Endothelial cell (in vitro differentiated cells): ENCODE results near the gene CPVL. TPM values are rescaled to one million over a fixed set of nuclear protein-coding genes. Genes with fewer than 3 reads are reported as not detected.

Source experiments
- DNase-seq: peaks from one replicate; pipeline ENCODE4 v3.0.0; 2021; ENCODE audit warnings: low spot score
- H3K27ac Mint-ChIP-seq: one replicate; pipeline ENCODE4 v1.8.0; 2021; ENCODE audit warnings: mixed read lengths, inconsistent platforms; ENCODE audit not compliant: unreplicated experiment
- H3K27me3 Mint-ChIP-seq: one replicate; pipeline ENCODE4 v1.8.0; 2021; ENCODE audit warnings: mild to moderate bottlenecking, moderate library complexity, mixed read lengths, inconsistent platforms; ENCODE audit not compliant: unreplicated experiment
- H3K36me3 Mint-ChIP-seq: one replicate; pipeline ENCODE4 v1.8.0; 2021; ENCODE audit warnings: mild to moderate bottlenecking, low read depth, mixed read lengths, inconsistent platforms; ENCODE audit not compliant: unreplicated experiment
- H3K4me1 Mint-ChIP-seq: one replicate; pipeline ENCODE4 v1.8.0; 2021; ENCODE audit warnings: mild to moderate bottlenecking, mixed read lengths, inconsistent platforms; ENCODE audit not compliant: unreplicated experiment
- H3K4me3 Mint-ChIP-seq: one replicate; pipeline ENCODE4 v1.8.0; 2021; ENCODE audit warnings: mild to moderate bottlenecking, mixed read lengths, inconsistent platforms; ENCODE audit not compliant: unreplicated experiment
- H3K9me3 Mint-ChIP-seq: one replicate; pipeline ENCODE4 v1.8.0; 2021; ENCODE audit warnings: mixed read lengths, inconsistent platforms; ENCODE audit not compliant: unreplicated experiment
- total RNA-seq: library from RNA; stranded (reverse); fragmentation: NEBNext Ultra II Directional; extraction: Animal tissue kit (Norgen Biotek cat#: 25700); gene quantifications from one replicate; pipeline ENCODE4 v1.2.1, GENCODE V29; 2021; ENCODE audit not compliant: unreplicated experiment
- TF ChIP-seq, protein P1 (sequence below): fragments of 200-600 bp; sonication (generic); IDR thresholded peaks from one replicate; pipeline ENCODE4 v1.5.0; 2021; ENCODE audit warnings: antibody characterized with exemption; ENCODE audit not compliant: unreplicated experiment

Gene CPVL
- total RNA-seq, 1 donor from 2014 or later: 21.8 TPM

DNA sequence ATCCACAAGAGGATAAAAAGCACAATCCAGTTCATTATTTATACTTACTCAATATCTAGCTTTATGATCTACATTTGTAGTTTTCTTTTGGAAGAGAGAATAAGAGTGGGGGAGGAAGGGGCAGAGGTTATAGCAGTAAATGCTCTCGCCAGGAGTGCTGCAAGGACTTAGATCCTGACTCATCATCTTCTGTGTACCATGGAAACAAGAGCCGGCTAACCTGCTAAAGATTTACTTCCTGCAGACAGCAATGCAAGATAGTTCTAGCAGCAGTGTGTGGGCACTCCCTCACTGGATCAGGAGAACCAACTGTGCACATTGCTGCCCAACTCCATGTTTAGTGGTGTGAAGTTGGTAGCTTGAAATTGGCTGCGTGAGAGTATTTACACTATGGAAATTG is 140.5 kb downstream of the CPVL start:
- H3K4me3 Mint-ChIP-seq: no peak overlapping the region
- DNase-seq: no peak
- H3K9me3 Mint-ChIP-seq: no peaks in the 10 kb centered on the region
- peaks cover 11% of the 10 kb centered on the region for H3K4me1 Mint-ChIP-seq
- TF ChIP-seq, protein P1, sequence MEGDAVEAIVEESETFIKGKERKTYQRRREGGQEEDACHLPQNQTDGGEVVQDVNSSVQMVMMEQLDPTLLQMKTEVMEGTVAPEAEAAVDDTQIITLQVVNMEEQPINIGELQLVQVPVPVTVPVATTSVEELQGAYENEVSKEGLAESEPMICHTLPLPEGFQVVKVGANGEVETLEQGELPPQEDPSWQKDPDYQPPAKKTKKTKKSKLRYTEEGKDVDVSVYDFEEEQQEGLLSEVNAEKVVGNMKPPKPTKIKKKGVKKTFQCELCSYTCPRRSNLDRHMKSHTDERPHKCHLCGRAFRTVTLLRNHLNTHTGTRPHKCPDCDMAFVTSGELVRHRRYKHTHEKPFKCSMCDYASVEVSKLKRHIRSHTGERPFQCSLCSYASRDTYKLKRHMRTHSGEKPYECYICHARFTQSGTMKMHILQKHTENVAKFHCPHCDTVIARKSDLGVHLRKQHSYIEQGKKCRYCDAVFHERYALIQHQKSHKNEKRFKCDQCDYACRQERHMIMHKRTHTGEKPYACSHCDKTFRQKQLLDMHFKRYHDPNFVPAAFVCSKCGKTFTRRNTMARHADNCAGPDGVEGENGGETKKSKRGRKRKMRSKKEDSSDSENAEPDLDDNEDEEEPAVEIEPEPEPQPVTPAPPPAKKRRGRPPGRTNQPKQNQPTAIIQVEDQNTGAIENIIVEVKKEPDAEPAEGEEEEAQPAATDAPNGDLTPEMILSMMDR: no peak
- H3K27me3 Mint-ChIP-seq: no peaks in the 10 kb centered on the region
- no peaks in the 10 kb centered on the region for H3K36me3 Mint-ChIP-seq
- H3K27ac Mint-ChIP-seq: no peak overlapping the region

DNA sequence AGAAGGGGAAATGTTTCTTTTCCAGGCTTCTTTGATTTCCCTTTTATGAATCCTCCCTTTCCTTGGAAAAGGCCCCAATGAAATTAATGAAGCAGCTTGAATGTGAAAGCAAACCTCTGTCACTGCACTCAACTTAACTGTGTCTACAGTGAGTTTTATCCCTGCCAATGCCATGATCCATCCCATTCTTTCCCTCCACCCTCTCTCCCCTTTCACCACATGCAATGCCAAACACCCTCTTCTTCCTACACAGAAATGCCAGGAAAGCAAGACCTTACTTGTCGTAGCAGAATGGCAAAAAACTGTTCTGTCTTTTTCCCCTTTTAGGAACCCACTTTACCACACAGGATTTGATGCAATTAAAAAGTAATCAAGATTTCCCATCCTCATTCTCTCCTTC is 140.9 kb downstream of the CPVL start:
- Mint-ChIP-seq H3K36me3 (no peaks in the 10 kb centered on the region), H3K9me3 (no peaks in the 10 kb centered on the region), H3K27ac (no peak overlapping the region), H3K27me3 (no peaks in the 10 kb centered on the region), H3K4me3 (no peak overlapping the region), H3K4me1 (peaks cover 11% of the 10 kb centered on the region)
- no peak for DNase-seq
- TF ChIP-seq, protein P1: no peak

DNA sequence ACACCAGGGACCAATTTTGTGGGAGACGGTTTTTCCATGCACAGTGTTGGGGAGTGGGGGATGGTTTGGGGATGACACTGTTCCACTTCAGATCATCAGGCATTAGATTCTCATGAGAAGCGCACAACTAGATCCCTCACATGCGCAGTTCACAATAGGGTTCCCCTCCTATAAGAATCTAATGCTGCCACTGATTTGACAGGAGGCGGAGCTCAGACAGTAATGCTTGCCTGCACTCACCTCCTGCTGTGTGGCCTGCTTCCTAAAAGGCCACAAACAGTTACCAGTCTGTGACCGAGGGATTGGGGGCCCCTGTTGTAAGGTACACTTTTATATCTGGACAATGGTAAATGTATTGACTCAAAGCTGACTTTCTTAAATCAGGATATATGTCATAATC is 142.6 kb downstream of the CPVL start:
- no peaks in the 10 kb centered on the region for H3K27me3 Mint-ChIP-seq
- no peaks in the 10 kb centered on the region for H3K36me3 Mint-ChIP-seq
- H3K4me1 Mint-ChIP-seq: peaks cover 11% of the 10 kb centered on the region
- H3K9me3 Mint-ChIP-seq: no peaks in the 10 kb centered on the region
- DNase-seq: no peak
- H3K27ac Mint-ChIP-seq: no peak overlapping the region
- H3K4me3 Mint-ChIP-seq: no peak overlapping the region
- TF ChIP-seq, protein P1: no peak

DNA sequence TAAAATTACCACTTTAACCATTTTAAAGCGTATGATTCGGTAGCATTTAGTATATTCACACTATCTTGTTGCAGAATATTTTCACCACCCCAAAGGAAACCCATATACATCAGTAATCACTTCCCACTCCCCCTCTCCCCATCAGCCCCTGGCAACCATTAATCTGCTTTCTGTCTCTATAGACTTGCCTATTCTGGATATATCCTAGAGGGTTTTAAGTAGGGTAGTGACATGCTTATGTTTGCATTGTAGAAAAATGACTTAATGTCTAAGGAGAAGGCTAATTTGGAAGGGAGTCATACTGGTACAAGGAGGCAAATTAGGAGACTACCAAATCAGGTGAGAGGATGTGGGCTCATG is 145.6 kb downstream of the CPVL start:
- Mint-ChIP-seq H3K36me3 (no peaks in the 10 kb centered on the region), H3K4me3 (no peak overlapping the region), H3K9me3 (no peaks in the 10 kb centered on the region), H3K4me1 (peaks cover 4% of the 10 kb centered on the region), H3K27me3 (no peaks in the 10 kb centered on the region), H3K27ac (no peak overlapping the region)
- no peak for DNase-seq
- TF ChIP-seq, protein P1: no peak

DNA sequence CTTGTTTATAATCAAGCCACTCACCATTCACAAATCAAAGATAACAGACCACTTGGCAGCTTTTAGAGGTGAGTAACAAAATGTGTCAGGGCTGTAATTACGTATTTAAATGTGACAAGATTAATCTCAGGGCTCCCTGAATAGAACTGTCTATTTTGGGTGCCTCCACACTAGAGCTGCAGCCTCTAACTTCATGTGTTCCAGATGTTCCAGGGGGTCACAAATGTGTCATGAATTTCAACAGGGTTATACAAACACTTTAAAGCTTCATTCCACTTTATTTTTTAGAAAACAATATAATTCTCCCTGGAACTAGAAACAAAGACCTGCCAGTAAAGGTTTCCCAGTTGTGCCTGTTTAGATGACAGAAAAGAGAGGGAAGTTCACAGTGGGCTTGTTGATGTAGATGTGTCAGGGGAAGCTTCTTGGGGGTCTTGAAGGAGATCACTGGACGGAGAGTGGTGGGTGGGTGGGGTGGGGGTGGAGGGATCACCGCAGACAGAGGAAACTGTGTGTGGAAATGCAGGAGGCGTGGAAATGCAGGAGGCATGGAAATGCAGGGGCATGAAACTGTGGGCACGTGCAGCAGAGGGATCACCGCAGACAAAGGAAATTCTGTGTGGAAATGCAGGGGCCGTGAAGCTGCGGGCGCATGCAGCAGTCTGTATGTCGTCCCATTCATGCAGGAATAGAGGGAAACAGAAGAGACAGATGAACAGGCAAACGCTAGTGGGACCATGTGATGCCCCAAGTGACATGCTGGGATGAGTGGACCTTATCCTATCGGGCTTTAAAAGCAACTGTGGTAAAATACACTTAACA is 146.2 kb downstream of the CPVL start:
- H3K27ac Mint-ChIP-seq: no peak overlapping the region

More for the DNA sequence above, 146.2 kb downstream of the CPVL start:
- TF ChIP-seq, protein P1: no peak
- no peaks in the 10 kb centered on the region for H3K36me3 Mint-ChIP-seq
- no peaks in the 10 kb centered on the region for H3K9me3 Mint-ChIP-seq
- DNase-seq: no peak
- H3K4me3 Mint-ChIP-seq: no peak overlapping the region
- peaks cover 4% of the 10 kb centered on the region for H3K4me1 Mint-ChIP-seq
- H3K27me3 Mint-ChIP-seq: no peaks in the 10 kb centered on the region
